HCT116 (cell line): ENCODE results near the gene CALHM3. TPM values are rescaled to one million over a fixed set of nuclear protein-coding genes. Genes with fewer than 3 reads are reported as not detected.

Experiments used
- ATAC-seq: fragments of 200-7000 bp; cut with Tn5 transposase; 2 replicates; pipeline ENCODE4 v1.9.1; 2020; ENCODE audit warnings: mild to moderate bottlenecking, moderate library complexity
- BruUV-seq: library from RNA; stranded (reverse); fragments of 400-500 nt; replicated peaks from 2 replicates; lab custom pipeline; 2021; lab: Mats Ljungman, UMichigan
- CTCF ChIA-PET: fragments of 300-600 bp; sonication (Branson Sonifier 250); formaldehyde crosslinking; loops from one replicate; lab custom pipeline; 2021; ENCODE audit warnings: antibody characterized with exemption; lab: Charles Lee
- POLR2A ChIA-PET: fragments of 300-600, 350-600 bp; sonication (Branson Sonifier 250); formaldehyde crosslinking; loops from one replicate; lab custom pipeline; 2021; ENCODE audit warnings: antibody characterized with exemption; lab: Charles Lee
- RAD21 ChIA-PET, 2 experiments: fragments of 300-600 bp; sonication (Branson Sonifier 250); formaldehyde crosslinking; loops; one replicate each; lab custom pipeline; 2023; ENCODE audit warnings: low total read pairs in 2 of 2; ENCODE audit not compliant: uncharacterized antibody in 2 of 2, unreplicated experiment in 2 of 2, low non-redundant PET in 1 of 2; lab: Charles Lee
- DNase-seq: peaks from one replicate; pipeline ENCODE4 v3.0.0-alpha.2; 2010; ENCODE audit warnings: low read depth, low spot score
- H2AFZ ChIP-seq: fragments of 200-600 bp; shearing (Covaris generic), sonication (generic); 2 replicates; pipeline ENCODE4 v1.6.1; 2017; ENCODE audit warnings: low read depth, mixed run types, mixed read lengths, antibody characterized with exemption, low read length; ENCODE audit not compliant: poor library complexity, severe bottlenecking
- H3K27ac ChIP-seq: 2 replicates; pipeline ENCODE4 v1.5.1; 2012; ENCODE audit warnings: low read depth, low read length
- H3K27me3 ChIP-seq: fragments of 200-600 bp; sonication (generic); 2 replicates; pipeline ENCODE4 v1.6.1; 2016; ENCODE audit warnings: mixed run types, low read length, mixed read lengths; ENCODE audit not compliant: insufficient read depth
- H3K36me3 ChIP-seq, 2 experiments: fragments of 200-500 bp in 1 of 2; fragments of 200-600 bp in 1 of 2; sonication (Bioruptor generic) in 1 of 2; sonication (generic) in 1 of 2; 2 replicates each; pipeline versions ENCODE4 v1.5.1 to v1.6.1; 2014 to 2016; ENCODE audit warnings: low read length in 2 of 2, inconsistent platforms in 1 of 2, mixed read lengths in 1 of 2, mixed run types in 1 of 2; ENCODE audit not compliant: insufficient read depth in 2 of 2, control insufficient read depth in 1 of 2
- H3K4me1 ChIP-seq, 2 experiments: fragments of 200-600 bp in 1 of 2; sonication (generic) in 1 of 2; 2 replicates each; pipeline versions ENCODE4 v1.5.1 to v1.6.1; 2012 to 2017; ENCODE audit warnings: low read length in 2 of 2, inconsistent platforms in 1 of 2, mild to moderate bottlenecking in 1 of 2, mixed read lengths in 1 of 2, mixed run types in 1 of 2, moderate library complexity in 1 of 2; ENCODE audit not compliant: insufficient read depth in 2 of 2, control insufficient read depth in 1 of 2
- H3K4me2 ChIP-seq: fragments of 200-600 bp; sonication (generic); 2 replicates; pipeline ENCODE4 v1.6.1; 2017; ENCODE audit warnings: mixed run types, low read length, mixed read lengths
- H3K4me3 ChIP-seq, 2 experiments: fragments of 200-600 bp in 1 of 2; sonication (generic) in 1 of 2; replicated peaks in 1 of 2; 2 replicates each; pipeline ENCODE4 v1.5.1; 2011 to 2016; ENCODE audit warnings: low read length in 2 of 2, control low read depth in 1 of 2, low read depth in 1 of 2, mild to moderate bottlenecking in 1 of 2, mixed read lengths in 1 of 2, mixed run types in 1 of 2
- H3K79me2 ChIP-seq: fragments of 200-600 bp; sonication (generic); 2 replicates; pipeline ENCODE4 v1.6.1; 2017; ENCODE audit warnings: mild to moderate bottlenecking, mixed run types, low read length, moderate library complexity, mixed read lengths; ENCODE audit not compliant: insufficient read depth
- H3K9ac ChIP-seq: fragments of 200-600 bp; sonication (generic); 2 replicates; pipeline ENCODE4 v1.6.1; 2016; ENCODE audit warnings: low read length, mixed read lengths
- H3K9me2 ChIP-seq: fragments of 200-600 bp; sonication (generic), shearing (Covaris generic); 2 replicates; pipeline ENCODE4 v1.6.1; 2017; ENCODE audit warnings: mixed run types, mild to moderate bottlenecking, moderate library complexity; ENCODE audit not compliant: insufficient read depth
- H3K9me3 ChIP-seq, 2 experiments: fragments of 200-500 bp in 1 of 2; fragments of 200-600 bp in 1 of 2; sonication (Bioruptor generic) in 1 of 2; sonication (generic) in 1 of 2; 2 replicates each; pipeline ENCODE4 v1.6.1; 2014 to 2017; ENCODE audit warnings: low read length in 2 of 2, mixed read lengths in 2 of 2, inconsistent platforms in 1 of 2, low read depth in 1 of 2, mild to moderate bottlenecking in 1 of 2, mixed run types in 1 of 2, moderate library complexity in 1 of 2; ENCODE audit not compliant: control insufficient read depth in 1 of 2, insufficient read depth in 1 of 2
- H4K20me1 ChIP-seq: fragments of 200-600 bp; sonication (generic), shearing (Covaris generic); 2 replicates; pipeline ENCODE4 v1.6.1; 2017; ENCODE audit warnings: mixed run types, mild to moderate bottlenecking, moderate library complexity; ENCODE audit not compliant: insufficient read depth
- CBX3 ChIP-seq: IDR thresholded peaks from 2 replicates; pipeline ENCODE4 v1.6.1; 2012; ENCODE audit warnings: low read depth
- CTCF ChIP-seq, 3 experiments: fragments of 200-600 bp in 1 of 3; sonication (generic) in 1 of 3; IDR thresholded peaks in 2 of 3; conservative IDR thresholded peaks in 1 of 3; 2 replicates each; pipeline ENCODE4 v1.5.1; 2012 to 2017; ENCODE audit warnings: low read depth in 2 of 3, low read length in 2 of 3, antibody characterized with exemption in 1 of 3, borderline replicate concordance in 1 of 3, control low read depth in 1 of 3, mild to moderate bottlenecking in 1 of 3, mixed read lengths in 1 of 3, mixed run types in 1 of 3, moderate library complexity in 1 of 3; ENCODE audit not compliant: insufficient read depth in 1 of 3
- EGR1 ChIP-seq: IDR thresholded peaks from 2 replicates; pipeline ENCODE4 v1.6.1; 2012; ENCODE audit warnings: low read depth
- ELF1 ChIP-seq: IDR thresholded peaks from 2 replicates; pipeline ENCODE4 v1.6.1; 2012; ENCODE audit warnings: low read depth, borderline replicate concordance
- EZH2 ChIP-seq: fragments of 200-600 bp; sonication (generic); IDR thresholded peaks from 2 replicates; pipeline ENCODE4 v1.6.1; 2017; ENCODE audit warnings: antibody characterized with exemption, mixed run types
- MAX ChIP-seq: IDR thresholded peaks from 2 replicates; pipeline ENCODE4 v1.6.1; 2012
- POLR2AphosphoS5 ChIP-seq: IDR thresholded peaks from 2 replicates; pipeline ENCODE4 v1.6.1; 2011; ENCODE audit warnings: mild to moderate bottlenecking, low read depth, low read length, moderate library complexity
- SRF ChIP-seq: IDR thresholded peaks from 2 replicates; pipeline ENCODE4 v1.6.1; 2012; ENCODE audit warnings: low read depth
- TCF7L2 ChIP-seq: IDR thresholded peaks from 2 replicates; pipeline ENCODE4 v1.7.0; 2011; ENCODE audit warnings: borderline replicate concordance, inconsistent platforms; ENCODE audit not compliant: insufficient read depth, insufficient read length; ENCODE audit errors: extremely low read depth
- ZFX ChIP-seq: fragments of 450-650 bp; IDR thresholded peaks from 2 replicates; pipeline ENCODE4 v1.6.1; 2017
- intact Hi-C: fragments of 100-400 bp; cut with micrococcal nuclease; formaldehyde crosslinking; loops from 2 replicates; pipeline ENCODE4 v1.10.0; 2022
- total RNA-seq: library from RNA; stranded (reverse); gene quantifications from one replicate; pipeline ENCODE4 v1.2.1, GENCODE V29; 2021; ENCODE audit not compliant: unreplicated experiment
- TF ChIP-seq, protein P1 (sequence below): IDR thresholded peaks from 2 replicates; pipeline ENCODE4 v1.6.1; 2011; ENCODE audit warnings: mild to moderate bottlenecking, low read length, moderate library complexity; ENCODE audit not compliant: insufficient replicate concordance; ENCODE audit errors: extremely low read depth

Gene CALHM3
- total RNA-seq, 1 experiment from 2014 or later: 0.49 TPM

DNA sequence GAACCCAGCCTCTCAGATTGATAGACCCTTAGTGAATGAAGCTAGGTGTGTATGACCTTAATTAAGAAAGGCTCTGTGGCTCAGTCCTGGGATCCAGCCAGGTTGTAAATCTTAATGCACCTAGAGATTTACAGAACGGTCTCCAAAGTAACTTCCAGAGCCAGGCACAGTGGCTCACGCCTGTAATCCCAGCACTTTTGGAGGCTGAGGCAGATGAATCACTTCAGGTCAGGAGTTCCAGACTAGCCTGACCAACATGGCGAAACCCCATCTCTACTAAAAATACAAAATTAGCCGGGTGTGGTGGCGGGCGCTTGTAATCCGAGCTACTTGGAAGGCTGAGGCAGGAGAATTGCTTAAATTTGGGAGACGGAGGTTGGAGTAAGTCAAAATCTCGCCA lies 51.2 kb downstream of the CALHM3 start:
- Histone ChIP-seq H3K27me3 (no peaks in the 10 kb centered on the region), H4K20me1 (no peaks in the 10 kb centered on the region), H3K9me2 (no peaks in the 10 kb centered on the region), H3K4me2 (no peak overlapping the region), H3K4me3 (no peak overlapping the region), H2AFZ (no peak overlapping the region), H3K79me2 (peaks cover 66% of the 10 kb centered on the region), H3K9ac (no peak overlapping the region)
- no peak for DNase-seq
- ATAC-seq: no peak
- intact Hi-C loops: no loop called here
- TF ChIP-seq CTCF (IDR thresholded peaks at IDR 0.05 in 2 of 3, conservative IDR thresholded peaks at IDR 0.05 in 1 of 3; ENCODE audit: borderline replicate concordance in 1 of 3, insufficient read depth in 1 of 3, low read depth in 2 of 3, low read length in 2 of 3) (no peak), TCF7L2 (no peak), MAX (no peak), CBX3 (no peak), ZFX (no peak), SRF (no peak), EGR1 (no peak), ELF1 (no peak), POLR2AphosphoS5 (no peak), EZH2 (no peak)
- TF ChIP-seq, protein P1, sequence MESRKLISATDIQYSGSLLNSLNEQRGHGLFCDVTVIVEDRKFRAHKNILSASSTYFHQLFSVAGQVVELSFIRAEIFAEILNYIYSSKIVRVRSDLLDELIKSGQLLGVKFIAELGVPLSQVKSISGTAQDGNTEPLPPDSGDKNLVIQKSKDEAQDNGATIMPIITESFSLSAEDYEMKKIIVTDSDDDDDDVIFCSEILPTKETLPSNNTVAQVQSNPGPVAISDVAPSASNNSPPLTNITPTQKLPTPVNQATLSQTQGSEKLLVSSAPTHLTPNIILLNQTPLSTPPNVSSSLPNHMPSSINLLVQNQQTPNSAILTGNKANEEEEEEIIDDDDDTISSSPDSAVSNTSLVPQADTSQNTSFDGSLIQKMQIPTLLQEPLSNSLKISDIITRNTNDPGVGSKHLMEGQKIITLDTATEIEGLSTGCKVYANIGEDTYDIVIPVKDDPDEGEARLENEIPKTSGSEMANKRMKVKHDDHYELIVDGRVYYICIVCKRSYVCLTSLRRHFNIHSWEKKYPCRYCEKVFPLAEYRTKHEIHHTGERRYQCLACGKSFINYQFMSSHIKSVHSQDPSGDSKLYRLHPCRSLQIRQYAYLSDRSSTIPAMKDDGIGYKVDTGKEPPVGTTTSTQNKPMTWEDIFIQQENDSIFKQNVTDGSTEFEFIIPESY: no peak
- TF ChIP-seq, all 23 proteins: peak for 0
- POLR2A ChIA-PET: no interaction called here
- Histone ChIP-seq H3K4me1 (no peaks in the 10 kb centered on the region), H3K36me3 (peaks cover 78 to 83% of the 10 kb centered on the region in 2 experiments), H3K27ac (no peak overlapping the region), H3K9me3 (no peaks in the 10 kb centered on the region)
- BruUV-seq: no TSS peak
- CTCF ChIA-PET: no interaction called here
- RAD21 ChIA-PET: no interaction called here
